ENCODE measurements around the gene ARHGEF38.

ARHGEF38 gene

GRCh38 chr4:105594099-105595010, 41.9 kb downstream of the ARHGEF38 start:
- H3K9ac ChIP-seq (ENCODE audit: low read depth, low read length) = no peak overlapping the region
- no peaks in the 10 kb centered on the region for H3K36me3 ChIP-seq (ENCODE audit: control insufficient read depth, insufficient read depth, low read length)
- H3K4me1 ChIP-seq (ENCODE audit: control insufficient read depth, insufficient read depth, low read length) = no peaks in the 10 kb centered on the region
- H3K4me3 ChIP-seq (ENCODE audit: low read depth, low read length) = no peak overlapping the region
- H3K27me3 ChIP-seq (ENCODE audit: control insufficient read depth, insufficient read depth, low read length) = no peaks in the 10 kb centered on the region
- H3K9me3 ChIP-seq (ENCODE audit: control insufficient read depth, insufficient read depth, low read length) = no peaks in the 10 kb centered on the region
- no peak overlapping the region for H3K27ac ChIP-seq (ENCODE audit: low read depth, low read length)

DNA sequence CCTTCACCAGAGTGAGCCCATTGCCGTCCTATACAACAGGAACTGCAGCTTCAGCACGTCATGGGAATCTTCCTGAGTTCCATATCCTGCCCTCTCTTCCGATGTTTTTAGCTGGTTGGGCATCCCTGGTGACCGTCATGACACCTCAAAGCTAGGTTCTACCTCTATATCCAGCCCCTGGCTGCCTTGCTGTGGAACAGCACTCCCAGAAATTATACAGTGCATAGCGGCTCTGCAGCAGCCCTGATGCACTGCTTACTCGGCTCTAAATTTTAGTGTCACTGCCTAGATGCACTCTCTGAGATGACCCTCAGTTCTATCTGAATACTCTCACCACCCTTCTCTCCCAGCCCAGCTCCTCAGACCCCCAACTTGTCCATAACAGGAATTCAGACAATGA, 44.3 kb downstream of the ARHGEF38 start:
- no peaks in the 10 kb centered on the region for H3K4me1 ChIP-seq (ENCODE audit: control insufficient read depth, insufficient read depth, low read length)
- no peaks in the 10 kb centered on the region for H3K36me3 ChIP-seq (ENCODE audit: control insufficient read depth, insufficient read depth, low read length)
- H3K27me3 ChIP-seq (ENCODE audit: control insufficient read depth, insufficient read depth, low read length) = no peaks in the 10 kb centered on the region; the same call in 1 of the 2 replicates
- H3K9me3 ChIP-seq (ENCODE audit: control insufficient read depth, insufficient read depth, low read length) = no peaks in the 10 kb centered on the region
- H3K4me3 ChIP-seq (ENCODE audit: low read depth, low read length) = no peak overlapping the region
- H3K9ac ChIP-seq (ENCODE audit: low read depth, low read length) = no peak overlapping the region
- H3K27ac ChIP-seq (ENCODE audit: low read depth, low read length) = no peak overlapping the region

GRCh38 chr4:105598052-105598451, 45.6 kb downstream of the ARHGEF38 start:
- H3K4me3 ChIP-seq (ENCODE audit: low read depth, low read length) = no peak overlapping the region
- H3K27me3 ChIP-seq (ENCODE audit: control insufficient read depth, insufficient read depth, low read length) = no peaks in the 10 kb centered on the region; the same call in 1 of the 2 replicates
- no peaks in the 10 kb centered on the region for H3K36me3 ChIP-seq (ENCODE audit: control insufficient read depth, insufficient read depth, low read length)
- H3K4me1 ChIP-seq (ENCODE audit: control insufficient read depth, insufficient read depth, low read length) = no peaks in the 10 kb centered on the region
- H3K9me3 ChIP-seq (ENCODE audit: control insufficient read depth, insufficient read depth, low read length) = no peaks in the 10 kb centered on the region
- H3K27ac ChIP-seq (ENCODE audit: low read depth, low read length) = no peak overlapping the region
- no peak overlapping the region for H3K9ac ChIP-seq (ENCODE audit: low read depth, low read length)

DNA sequence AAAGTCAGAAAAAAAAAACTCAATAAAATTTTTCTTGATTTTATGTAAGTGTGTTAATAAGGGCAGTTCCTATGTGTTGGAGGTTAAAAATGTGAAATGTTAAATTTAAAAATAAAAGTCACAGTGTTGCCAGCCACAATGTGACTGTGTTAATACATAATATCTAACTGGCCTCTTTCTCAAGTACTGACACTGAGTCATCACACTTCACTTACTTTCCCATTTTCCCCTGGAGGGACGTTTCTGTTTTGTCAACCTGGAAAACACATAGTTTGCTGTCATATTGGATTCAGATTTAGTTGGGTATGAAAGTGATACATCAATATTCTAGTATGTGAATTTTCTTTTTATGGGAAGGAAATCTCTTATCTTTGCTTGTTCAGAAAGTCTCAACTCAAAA, 46.4 kb downstream of the ARHGEF38 start:
- no peaks in the 10 kb centered on the region for H3K36me3 ChIP-seq (ENCODE audit: control insufficient read depth, insufficient read depth, low read length)
- no peaks in the 10 kb centered on the region for H3K9me3 ChIP-seq (ENCODE audit: control insufficient read depth, insufficient read depth, low read length)
- no peaks in the 10 kb centered on the region; the same call in 1 of the 2 replicates for H3K27me3 ChIP-seq (ENCODE audit: control insufficient read depth, insufficient read depth, low read length)
- no peak overlapping the region for H3K27ac ChIP-seq (ENCODE audit: low read depth, low read length)
- H3K4me1 ChIP-seq (ENCODE audit: control insufficient read depth, insufficient read depth, low read length) = no peaks in the 10 kb centered on the region
- H3K4me3 ChIP-seq (ENCODE audit: low read depth, low read length) = no peak overlapping the region
- no peak overlapping the region for H3K9ac ChIP-seq (ENCODE audit: low read depth, low read length)

DNA sequence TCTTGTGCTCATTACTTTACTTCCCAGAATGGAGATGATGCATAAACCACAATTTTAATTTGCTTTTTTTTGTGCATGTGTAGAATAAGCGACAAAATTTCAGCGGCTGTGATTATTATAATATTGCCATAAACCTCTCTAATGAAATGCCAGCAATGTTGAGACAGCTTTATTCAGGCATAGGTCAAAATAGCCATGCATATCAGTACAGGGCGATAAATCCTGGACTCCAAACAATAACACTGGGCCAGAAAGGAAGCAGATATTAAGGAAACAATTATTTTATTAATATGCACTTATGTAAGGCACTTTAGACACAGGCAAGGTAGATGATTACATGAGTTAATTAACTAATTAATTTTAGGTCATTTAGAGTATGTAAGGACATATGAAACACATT, 47.1 kb downstream of the ARHGEF38 start:
- no peaks in the 10 kb centered on the region for H3K36me3 ChIP-seq (ENCODE audit: control insufficient read depth, insufficient read depth, low read length)
- no peak overlapping the region for H3K9ac ChIP-seq (ENCODE audit: low read depth, low read length)
- H3K4me1 ChIP-seq (ENCODE audit: control insufficient read depth, insufficient read depth, low read length) = no peaks in the 10 kb centered on the region
- no peaks in the 10 kb centered on the region for H3K9me3 ChIP-seq (ENCODE audit: control insufficient read depth, insufficient read depth, low read length)
- H3K27ac ChIP-seq (ENCODE audit: low read depth, low read length) = no peak overlapping the region
- H3K27me3 ChIP-seq (ENCODE audit: control insufficient read depth, insufficient read depth, low read length) = no peaks in the 10 kb centered on the region; the same call in 1 of the 2 replicates
- no peak overlapping the region for H3K4me3 ChIP-seq (ENCODE audit: low read depth, low read length)

GRCh38 chr4:105599932-105600655, 47.7 kb downstream of the ARHGEF38 start:
- Histone ChIP-seq H3K9ac (ENCODE audit: low read depth, low read length) (no peak overlapping the region), H3K36me3 (ENCODE audit: control insufficient read depth, insufficient read depth, low read length) (no peaks in the 10 kb centered on the region), H3K4me1 (ENCODE audit: control insufficient read depth, insufficient read depth, low read length) (no peaks in the 10 kb centered on the region), H3K27ac (ENCODE audit: low read depth, low read length) (no peak overlapping the region), H3K27me3 (ENCODE audit: control insufficient read depth, insufficient read depth, low read length) (no peaks in the 10 kb centered on the region; the same call in 1 of the 2 replicates), H3K4me3 (ENCODE audit: low read depth, low read length) (no peak overlapping the region), H3K9me3 (ENCODE audit: control insufficient read depth, insufficient read depth, low read length) (no peaks in the 10 kb centered on the region)

GRCh38 chr4:105600951-105601350, 48.5 kb downstream of the ARHGEF38 start:
- H3K27me3 ChIP-seq (ENCODE audit: control insufficient read depth, insufficient read depth, low read length) = no peaks in the 10 kb centered on the region; the same call in 1 of the 2 replicates
- no peak overlapping the region for H3K4me3 ChIP-seq (ENCODE audit: low read depth, low read length)
- H3K9ac ChIP-seq (ENCODE audit: low read depth, low read length) = no peak overlapping the region
- H3K27ac ChIP-seq (ENCODE audit: low read depth, low read length) = no peak overlapping the region
- no peaks in the 10 kb centered on the region for H3K9me3 ChIP-seq (ENCODE audit: control insufficient read depth, insufficient read depth, low read length)
- H3K4me1 ChIP-seq (ENCODE audit: control insufficient read depth, insufficient read depth, low read length) = no peaks in the 10 kb centered on the region
- no peaks in the 10 kb centered on the region for H3K36me3 ChIP-seq (ENCODE audit: control insufficient read depth, insufficient read depth, low read length)

- Histone ChIP-seq H3K27me3 (ENCODE audit: control insufficient read depth, insufficient read depth, low read length) (no peaks in the 10 kb centered on the region; the same call in 1 of the 2 replicates), H3K9ac (ENCODE audit: low read depth, low read length) (no peak overlapping the region), H3K36me3 (ENCODE audit: control insufficient read depth, insufficient read depth, low read length) (no peaks in the 10 kb centered on the region), H3K4me1 (ENCODE audit: control insufficient read depth, insufficient read depth, low read length) (no peaks in the 10 kb centered on the region), H3K9me3 (ENCODE audit: control insufficient read depth, insufficient read depth, low read length) (no peaks in the 10 kb centered on the region), H3K4me3 (ENCODE audit: low read depth, low read length) (no peak overlapping the region), H3K27ac (ENCODE audit: low read depth, low read length) (no peak overlapping the region)
These were observed 49.0 kb downstream of the ARHGEF38 start for GRCh38 chr4:105601406-105601805.

DNA sequence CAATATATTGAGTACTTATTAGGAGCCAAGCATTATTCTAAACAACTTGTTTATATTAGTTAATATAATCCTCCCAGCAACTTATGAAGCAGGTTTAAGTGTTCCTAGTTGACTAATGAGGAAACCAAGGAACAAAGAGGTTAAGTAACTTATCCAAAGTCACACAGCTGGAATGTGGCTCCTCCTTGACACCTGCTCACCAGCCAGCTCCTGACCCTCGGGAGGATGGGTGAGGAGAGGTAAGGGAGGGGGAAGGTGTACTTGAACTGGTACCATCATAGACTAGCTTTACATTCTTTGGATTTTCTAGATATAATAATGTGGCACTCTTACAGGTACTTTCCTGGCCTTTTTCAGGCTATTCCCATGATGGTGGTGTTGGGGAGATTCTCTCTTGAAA, 50.7 kb downstream of the ARHGEF38 start:
- no peaks in the 10 kb centered on the region for H3K36me3 ChIP-seq (ENCODE audit: control insufficient read depth, insufficient read depth, low read length)
- no peak overlapping the region for H3K4me3 ChIP-seq (ENCODE audit: low read depth, low read length)
- H3K9ac ChIP-seq (ENCODE audit: low read depth, low read length) = no peak overlapping the region
- no peaks in the 10 kb centered on the region for H3K4me1 ChIP-seq (ENCODE audit: control insufficient read depth, insufficient read depth, low read length)
- no peak overlapping the region for H3K27ac ChIP-seq (ENCODE audit: low read depth, low read length)
- no peaks in the 10 kb centered on the region for H3K9me3 ChIP-seq (ENCODE audit: control insufficient read depth, insufficient read depth, low read length)
- no peaks in the 10 kb centered on the region; the same call in 1 of the 2 replicates for H3K27me3 ChIP-seq (ENCODE audit: control insufficient read depth, insufficient read depth, low read length)

GRCh38 chr4:105605493-105605892, 53.1 kb downstream of the ARHGEF38 start:
- H3K4me1 ChIP-seq (ENCODE audit: control insufficient read depth, insufficient read depth, low read length) = no peaks in the 10 kb centered on the region
- H3K36me3 ChIP-seq (ENCODE audit: control insufficient read depth, insufficient read depth, low read length) = no peaks in the 10 kb centered on the region
- no peaks in the 10 kb centered on the region for H3K9me3 ChIP-seq (ENCODE audit: control insufficient read depth, insufficient read depth, low read length)
- no peak overlapping the region for H3K9ac ChIP-seq (ENCODE audit: low read depth, low read length)
- no peak overlapping the region for H3K27ac ChIP-seq (ENCODE audit: low read depth, low read length)
- H3K27me3 ChIP-seq (ENCODE audit: control insufficient read depth, insufficient read depth, low read length) = no peaks in the 10 kb centered on the region; the same call in 1 of the 2 replicates
- H3K4me3 ChIP-seq (ENCODE audit: low read depth, low read length) = no peak overlapping the region

DNA sequence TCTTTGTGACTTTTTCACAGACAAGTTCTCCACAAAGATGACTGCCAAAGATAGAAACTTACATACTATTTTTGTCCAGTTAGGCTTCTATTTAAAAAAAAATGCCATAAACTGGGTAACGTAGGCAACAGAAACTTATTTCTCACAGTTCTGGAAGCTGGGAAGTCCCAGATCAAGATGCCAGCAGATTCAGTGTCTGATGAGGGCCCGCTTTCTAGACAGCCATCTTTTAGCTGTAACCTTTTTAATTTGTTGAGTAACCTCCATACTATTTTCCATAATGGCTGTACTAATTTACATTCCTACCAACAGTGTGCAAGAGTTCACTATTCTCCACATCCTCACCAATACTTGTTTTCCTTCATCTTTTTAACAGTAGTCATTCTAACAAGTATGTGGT, 55.5 kb downstream of the ARHGEF38 start:
- Histone ChIP-seq H3K36me3 (ENCODE audit: control insufficient read depth, insufficient read depth, low read length) (no peaks in the 10 kb centered on the region), H3K9ac (ENCODE audit: low read depth, low read length) (no peak overlapping the region), H3K27me3 (ENCODE audit: control insufficient read depth, insufficient read depth, low read length) (no peaks in the 10 kb centered on the region), H3K27ac (ENCODE audit: low read depth, low read length) (no peak overlapping the region), H3K9me3 (ENCODE audit: control insufficient read depth, insufficient read depth, low read length) (no peaks in the 10 kb centered on the region), H3K4me3 (ENCODE audit: low read depth, low read length) (no peak overlapping the region), H3K4me1 (ENCODE audit: control insufficient read depth, insufficient read depth, low read length) (no peaks in the 10 kb centered on the region)
